GM19239 (cell line): ENCODE measurements around the gene FARSB.

Source experiments
- DNase-seq: peaks from one replicate; pipeline ENCODE4 v3.0.0; 2011; ENCODE audit warnings: low spot score; ENCODE audit not compliant: insufficient read length
- FAIRE-seq: peaks from 2 replicates; lab custom pipeline; 2011; peaks lifted over from hg19 to GRCh38; lab: Jason Lieb, UNC

The FARSB gene

DNA sequence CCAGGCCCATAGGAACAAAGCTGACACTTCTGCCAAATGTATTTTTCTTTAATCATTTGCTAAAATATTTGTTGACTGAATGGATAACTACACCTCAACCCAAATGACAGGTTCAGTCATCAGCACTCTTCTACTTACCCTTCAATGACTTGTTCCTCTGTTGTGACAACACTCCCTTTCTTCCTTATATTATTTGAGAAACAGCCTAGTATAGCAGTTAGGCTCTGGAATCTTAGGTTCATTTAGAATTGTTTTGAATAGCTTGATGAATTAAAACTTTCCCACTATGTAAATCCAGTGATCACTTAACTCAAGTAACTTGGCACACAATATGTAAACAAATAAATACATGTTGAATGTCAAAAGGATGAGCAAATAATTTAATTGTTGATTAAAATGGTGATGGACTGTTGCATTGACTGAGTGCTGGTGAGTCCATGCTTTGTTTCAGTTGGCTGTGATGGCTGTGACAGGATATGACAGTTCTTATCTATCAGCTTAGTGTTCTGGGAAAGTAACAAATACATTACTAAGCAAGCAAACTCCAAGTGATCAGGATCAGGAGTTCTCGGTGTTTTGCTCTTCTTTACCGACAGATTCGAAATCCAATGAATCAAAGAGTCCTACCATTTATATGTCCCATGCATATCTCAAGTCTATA lies 12.7 kb upstream of the FARSB start:
- no peak for FAIRE-seq
- DNase-seq, result no peak

DNA sequence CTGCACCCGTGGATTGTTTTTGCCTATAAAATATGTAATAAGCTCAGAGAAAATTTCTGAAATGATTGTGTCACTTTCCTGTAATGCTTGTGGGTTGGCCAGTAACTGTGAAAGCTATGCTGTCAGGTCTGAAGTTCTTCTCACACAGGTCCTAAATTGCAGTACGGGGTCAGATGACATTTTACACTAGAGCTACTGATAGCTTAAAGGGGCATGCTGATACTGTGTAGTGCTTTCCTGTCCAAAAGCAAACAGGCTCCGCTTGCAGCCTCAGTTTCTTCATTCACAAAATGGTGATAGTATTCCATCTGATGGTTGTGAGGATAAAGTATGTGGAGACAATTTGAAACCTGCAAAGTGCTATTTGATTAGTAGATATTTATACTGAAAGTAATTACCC lies 7.6 kb upstream of the FARSB start:
- FAIRE-seq (no peak), DNase-seq (no peak)

DNA sequence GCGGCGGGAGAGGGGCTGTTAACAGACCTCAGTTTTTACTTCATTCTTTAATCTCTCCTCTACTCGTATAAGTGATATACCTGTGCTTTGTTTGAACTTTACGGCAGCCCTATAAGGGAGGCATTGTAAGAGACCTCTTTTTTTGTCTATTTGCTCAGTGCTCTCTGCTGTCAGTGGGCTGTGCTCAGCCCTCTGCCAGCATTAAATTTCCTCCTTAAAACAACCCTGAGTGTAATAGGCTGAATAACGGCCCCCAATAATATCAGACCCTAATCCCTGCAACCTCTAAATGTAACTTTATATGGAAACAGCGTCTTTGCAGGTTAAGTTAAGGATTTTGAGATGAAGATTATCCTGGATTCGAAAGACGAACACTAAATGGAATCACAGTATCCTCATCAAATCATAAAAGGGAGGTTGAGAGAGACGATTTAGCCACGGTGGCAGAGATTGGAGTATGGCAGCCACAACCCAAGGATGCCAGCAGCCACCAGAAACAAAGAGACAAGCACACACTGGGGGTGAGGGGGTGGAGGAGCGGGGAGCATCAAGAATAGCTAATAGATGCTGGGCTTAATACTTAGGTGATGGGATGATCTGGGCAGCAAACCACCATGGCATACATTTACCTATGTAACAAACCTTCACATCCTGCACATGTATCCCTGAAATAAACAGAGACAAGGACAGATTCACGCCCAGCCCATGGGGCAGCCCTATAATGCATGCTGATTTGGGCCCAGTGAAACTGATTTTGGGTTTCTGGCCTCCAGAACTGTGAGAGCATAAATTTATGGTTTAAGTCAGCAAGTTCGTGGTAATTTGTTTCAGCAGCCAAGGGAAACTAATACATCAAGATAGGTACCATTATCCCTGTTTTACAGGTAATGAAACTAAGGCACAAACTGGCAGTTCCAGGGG lies 894 bp upstream of the FARSB start:
- DNase-seq (no peak), FAIRE-seq (no peak)

DNA sequence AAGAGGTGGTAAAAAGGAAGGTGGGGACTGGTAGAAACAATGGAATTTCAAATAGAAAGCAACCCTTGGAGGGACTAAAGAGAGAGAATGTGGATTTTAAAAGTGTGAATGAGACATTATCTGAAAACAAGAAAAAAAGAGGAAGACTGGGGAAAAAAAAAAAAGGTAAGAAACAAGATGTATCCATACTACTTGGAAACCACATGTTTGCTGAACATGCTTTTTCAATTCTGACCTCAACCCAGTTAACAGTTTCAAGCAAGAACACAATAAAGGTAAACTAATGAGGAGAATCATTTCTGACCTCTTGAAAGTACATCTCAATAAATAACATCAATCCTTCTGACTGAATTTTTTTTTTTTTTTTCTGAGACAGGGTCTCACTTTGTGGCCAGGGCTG lies 2.6 kb downstream of the FARSB start:
- FAIRE-seq, result no peak
- DNase-seq, result no peak

DNA sequence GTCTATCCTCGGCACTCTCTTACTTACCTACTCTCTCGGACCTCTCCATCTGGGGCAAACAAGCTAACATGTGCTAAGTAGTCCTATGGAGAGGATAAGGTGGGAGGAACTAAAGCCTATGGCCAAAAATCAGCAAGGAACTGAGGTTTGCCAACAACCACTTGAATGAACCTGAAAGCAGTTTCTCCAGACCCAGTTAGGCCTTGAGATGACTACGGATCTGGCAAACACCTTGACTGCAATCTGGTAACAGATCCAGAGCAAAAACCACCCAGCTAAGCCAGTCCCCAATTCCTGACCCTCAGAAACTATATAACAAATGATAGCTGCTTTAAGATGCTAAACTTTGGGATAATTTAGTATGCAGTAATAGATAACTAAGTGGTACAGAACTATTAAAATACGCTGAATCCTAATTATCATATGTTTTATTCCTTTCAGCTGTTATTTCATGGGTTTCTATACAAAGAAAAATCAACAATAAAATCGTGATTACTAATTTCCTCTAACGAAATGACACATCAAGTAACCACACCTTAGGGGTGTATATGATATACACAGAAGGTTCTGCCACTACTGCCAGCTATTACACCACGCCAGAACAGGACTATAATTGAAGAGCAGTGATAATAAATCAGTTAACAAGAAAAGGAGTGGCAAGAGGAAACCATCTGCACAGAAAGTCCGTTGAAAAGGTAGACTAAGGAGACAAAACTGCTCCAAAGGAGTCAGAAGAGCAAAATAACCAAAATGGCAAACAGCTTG lies 3.2 kb downstream of the FARSB start:
- FAIRE-seq (no peak), DNase-seq (no peak)

DNA sequence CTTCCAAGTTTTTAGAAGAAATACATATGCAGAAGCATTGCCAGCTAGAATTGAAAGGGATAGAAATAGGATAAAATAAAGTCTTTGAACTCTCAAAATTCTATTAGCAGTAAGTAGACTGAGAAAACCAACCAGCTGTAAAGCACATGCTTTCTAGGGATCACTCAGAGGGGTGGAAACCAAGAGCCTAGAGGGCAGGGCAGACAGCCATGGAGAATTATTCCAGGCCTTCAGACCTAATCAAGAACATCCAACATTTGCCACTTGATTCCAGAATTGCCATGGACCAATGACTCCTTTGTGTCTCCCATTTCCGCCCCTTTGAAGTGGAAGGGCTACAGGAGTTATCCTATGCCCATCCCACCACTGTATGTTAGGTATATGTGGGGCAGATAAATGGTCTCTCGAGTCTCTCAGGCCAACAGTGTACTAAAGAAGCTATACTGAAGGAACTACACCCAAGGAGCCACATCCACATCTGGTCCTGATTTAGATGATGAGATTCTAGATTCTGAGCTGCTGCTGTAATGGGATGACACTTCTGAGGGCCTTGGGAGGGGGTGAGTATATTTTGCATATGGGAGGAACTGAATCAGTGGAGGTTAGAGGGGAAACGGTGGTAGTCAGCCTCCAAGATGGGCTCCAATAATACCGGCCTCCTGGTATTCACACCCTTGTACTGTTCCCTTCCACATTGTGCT lies 4.0 kb downstream of the FARSB start:
- no peak for FAIRE-seq
- no peak for DNase-seq

DNA sequence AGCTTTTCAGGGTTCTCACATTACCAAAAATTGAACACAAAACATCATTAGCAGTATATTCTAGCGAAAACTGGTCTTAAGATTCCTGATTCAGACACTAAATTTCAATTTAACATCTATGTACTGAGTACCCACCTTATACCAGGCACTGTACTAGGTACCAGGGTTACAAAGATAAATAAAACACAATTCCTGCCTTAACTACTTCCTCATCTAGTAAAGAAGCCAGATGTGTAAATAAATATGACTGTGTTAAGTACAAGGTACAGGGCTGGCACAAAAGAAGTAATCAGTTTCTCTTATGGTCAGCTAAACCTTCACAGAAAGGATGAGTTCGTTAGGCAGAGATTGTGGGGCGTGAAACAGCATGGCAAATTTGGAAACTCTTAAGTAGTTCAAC lies 6.1 kb downstream of the FARSB start:
- DNase-seq (no peak), FAIRE-seq (no peak)

DNA sequence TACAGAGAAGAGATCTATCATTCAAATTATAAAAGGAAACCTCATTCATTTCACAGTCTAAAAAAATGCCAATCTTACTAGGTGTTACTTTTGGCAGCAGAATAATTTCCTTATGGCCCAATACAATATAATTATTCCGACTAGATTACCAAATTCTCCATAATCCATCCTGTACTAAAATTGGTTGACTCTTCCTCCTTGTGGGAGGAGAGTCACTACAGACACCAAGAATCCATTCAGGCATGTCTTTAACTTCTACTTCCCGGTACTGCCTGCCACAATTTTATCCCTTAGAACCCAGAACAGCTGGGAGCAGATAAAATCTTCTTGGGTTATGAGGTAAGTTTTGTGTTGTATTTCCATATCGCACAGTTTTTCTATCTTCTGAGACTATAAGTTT lies 9.9 kb downstream of the FARSB start:
- no peak for DNase-seq
- no peak for FAIRE-seq

DNA sequence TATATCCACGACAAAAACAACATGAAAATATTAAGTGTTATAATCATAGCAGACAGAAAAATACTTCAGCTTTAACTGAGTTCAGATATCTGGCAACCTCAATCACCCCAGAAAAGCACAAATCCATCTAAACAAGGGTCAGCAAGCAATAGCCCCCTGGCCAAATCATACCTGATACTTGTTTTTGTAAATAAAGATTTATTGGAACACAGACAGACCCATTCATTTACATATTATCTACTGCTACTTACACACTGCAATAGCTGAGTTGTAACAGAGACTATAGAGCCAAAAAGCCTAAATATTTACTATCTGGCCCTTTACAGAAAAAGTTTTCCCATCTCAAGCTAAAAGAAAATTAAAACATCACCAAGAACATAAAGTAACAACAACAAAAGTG lies 12.8 kb downstream of the FARSB start:
- DNase-seq, result no peak
- FAIRE-seq, result no peak

DNA sequence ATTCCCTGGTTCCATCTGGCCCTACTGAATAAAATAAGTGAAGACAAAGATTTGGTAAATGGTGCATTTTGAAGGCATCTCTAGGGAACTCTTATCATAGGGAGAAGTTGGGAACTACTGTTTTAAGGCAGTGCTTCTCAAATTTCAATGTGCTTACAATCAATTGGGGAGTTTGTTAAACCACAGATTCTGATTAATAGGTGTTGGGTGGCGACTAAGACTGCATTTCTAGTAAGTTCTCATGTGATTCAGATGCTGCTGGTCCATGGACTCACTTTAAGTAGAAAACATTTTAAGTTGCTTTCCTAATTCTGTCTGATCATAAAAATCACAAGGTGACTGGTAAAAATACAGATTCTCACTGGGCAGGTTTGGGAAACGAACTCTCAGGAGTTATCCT lies 14.6 kb downstream of the FARSB start:
- no peak for FAIRE-seq
- no peak for DNase-seq

DNA sequence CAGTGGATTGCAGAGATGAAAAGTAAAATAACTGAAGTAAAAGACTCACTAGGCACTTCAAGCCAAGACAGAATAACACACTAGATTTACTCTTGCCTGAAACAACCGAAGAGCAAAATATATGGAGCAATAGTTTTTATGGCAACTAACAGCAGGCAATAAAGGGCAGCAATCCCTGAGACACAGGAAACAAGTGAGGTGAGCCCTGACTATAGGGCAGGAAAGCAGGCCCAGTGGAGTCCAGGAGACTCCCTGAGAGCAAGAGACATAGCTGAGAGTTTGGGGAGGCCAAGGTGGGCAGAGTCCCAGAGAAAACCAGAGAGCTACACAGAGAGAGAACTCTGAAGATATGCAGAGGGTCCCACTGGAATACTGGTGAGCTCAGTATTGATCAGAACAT lies 18.8 kb downstream of the FARSB start:
- no peak for FAIRE-seq
- DNase-seq, result no peak

DNA sequence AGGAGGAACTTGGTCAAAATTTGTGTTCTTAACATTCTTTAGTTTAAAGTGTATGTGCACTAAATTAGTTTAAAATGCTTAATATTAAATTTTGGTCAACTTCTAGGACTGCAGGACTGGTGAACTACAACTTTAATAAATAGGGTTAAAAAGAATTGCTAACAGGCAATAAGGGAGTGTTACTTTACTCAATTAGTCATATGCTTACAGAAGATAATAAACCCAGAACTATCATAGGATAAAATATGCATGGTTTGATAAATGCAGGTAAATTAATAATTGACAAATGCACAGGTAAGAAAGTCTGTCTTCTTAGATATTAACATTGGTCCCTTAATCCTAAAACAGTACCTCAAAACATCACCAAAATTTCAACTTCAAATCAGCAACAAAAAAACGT lies 20.6 kb downstream of the FARSB start:
- DNase-seq (no peak), FAIRE-seq (no peak)

DNA sequence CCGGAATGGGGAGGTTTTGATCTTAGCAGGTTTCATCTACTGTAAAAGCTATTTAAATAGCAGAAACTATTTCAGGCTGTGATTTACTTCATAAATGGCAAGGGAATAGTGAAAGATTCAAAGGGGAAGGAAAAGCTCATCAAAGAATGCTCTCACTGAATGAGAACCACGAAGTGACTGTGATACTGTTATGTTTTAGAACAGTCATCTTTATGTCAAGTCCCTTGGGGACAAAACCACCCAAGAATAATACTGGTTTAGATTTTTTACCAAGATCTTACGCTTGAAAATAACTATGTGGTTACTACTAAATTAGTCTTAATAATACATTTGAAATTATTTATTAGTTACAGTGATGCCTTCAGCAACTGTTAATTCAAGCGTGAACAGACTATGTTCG lies 28.1 kb downstream of the FARSB start:
- FAIRE-seq, result no peak

DNA sequence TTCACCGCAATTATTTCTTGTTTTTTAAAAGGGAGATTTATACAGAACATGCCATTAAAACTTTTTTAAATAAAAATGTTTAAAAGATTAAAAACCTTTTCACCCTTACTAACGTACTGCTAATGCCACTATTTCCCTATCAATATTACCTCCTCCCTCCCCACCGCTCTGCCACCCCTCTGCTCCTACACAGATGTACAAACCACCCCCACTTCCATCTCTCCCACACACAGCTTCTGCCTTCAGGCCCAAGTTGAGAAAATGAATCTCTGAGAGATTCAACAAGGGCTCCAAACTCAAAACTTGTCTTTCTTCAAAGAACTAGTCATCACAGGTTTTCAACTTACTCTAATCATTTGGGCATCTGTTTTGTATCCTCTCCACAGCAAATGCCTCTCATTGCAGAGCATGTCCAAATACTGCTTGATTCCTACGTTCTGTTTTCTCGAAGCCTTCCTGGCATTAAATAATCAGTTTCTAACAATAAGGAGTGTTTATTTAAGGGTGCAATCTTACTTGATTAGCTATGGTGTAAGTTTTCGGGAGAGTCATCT lies 32.1 kb downstream of the FARSB start:
- FAIRE-seq (no peak), DNase-seq (no peak)

More for the DNA sequence above, 28.1 kb downstream of the FARSB start:
- DNase-seq, result no peak

DNA sequence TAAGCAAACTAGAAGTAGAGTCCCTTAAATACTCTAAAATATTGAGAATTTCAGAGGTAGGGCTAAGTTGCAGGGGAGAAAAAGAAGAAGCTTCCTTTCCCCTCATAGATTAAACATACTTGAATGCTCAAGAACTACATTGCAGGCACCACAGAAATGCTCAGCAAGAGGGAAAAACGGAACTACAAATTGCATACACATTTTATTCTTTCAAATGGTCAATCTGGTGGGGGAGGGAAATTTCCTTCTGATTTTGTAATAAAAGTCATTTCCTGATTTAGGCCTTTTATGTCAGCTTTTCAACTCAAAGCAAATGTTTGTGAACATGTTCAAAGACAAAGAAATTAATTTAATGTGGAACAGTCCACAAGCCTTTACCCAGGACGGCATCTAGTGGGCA lies 33.0 kb downstream of the FARSB start:
- DNase-seq (no peak), FAIRE-seq (no peak)

DNA sequence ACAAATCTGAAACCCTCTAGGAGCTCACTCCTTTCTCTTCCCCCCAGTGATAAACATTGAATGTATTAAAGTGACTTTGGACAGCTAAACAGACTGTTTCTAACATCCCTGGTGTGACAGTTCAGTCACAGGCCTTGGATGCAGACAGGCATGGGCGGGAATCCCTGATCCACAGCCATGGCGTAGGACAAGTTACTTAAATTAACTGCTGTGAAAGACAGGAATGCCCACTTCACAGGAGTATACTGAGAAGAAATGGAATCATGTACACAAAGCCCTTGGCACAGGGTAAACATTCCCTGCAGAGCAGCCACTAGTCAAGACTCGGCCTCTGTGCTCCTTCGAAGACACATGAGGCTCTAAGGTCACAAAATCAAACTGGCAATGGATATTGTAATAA lies 34.0 kb downstream of the FARSB start:
- FAIRE-seq, result no peak
- DNase-seq, result no peak

DNA sequence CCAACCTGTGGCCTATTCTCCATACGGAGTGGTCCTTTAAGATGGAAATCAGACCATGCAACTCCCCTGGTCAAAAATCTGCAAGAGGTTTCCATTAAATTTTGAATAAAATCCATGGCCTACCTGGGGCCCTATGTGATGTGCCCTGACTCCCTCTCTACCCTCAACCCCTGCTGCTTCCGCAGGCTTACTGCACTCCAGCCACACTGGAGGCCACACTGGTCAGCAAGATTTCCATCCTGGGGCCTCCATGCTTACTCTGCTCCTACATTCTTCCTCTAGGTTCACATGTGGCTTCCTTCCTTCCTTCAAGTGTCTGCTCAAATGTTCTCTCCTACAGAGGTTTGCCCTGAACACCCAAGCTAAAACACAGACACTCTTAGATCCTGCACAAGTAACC lies 40.6 kb downstream of the FARSB start:
- no peak for DNase-seq
- no peak for FAIRE-seq

DNA sequence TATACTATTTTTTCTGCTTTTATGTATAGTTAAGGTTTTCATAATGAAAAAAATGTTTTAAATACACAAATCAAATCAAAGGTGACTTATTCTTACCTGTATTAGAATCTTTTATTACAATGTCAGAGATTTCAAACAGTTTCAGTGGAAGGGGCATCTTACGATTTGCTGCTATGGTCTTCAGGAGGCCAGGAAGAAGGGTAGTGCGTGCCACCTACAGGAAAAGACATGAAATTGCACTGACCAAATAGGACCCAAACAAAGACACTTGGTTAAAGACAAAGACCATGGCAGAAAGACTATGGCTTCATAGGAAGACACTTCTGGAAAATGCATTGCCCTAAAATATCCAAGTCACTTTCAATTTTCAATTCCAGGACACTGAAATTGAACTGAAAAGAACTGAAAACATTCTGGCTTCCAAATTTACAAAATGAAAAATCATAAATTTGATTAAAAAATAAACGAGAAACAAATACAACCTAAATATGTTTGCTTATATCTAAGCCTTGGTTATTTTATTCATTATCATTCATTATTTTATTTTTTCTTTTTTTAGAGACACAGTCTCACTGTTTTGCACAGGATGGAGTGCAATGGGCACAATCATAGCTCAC lies 42.1 kb downstream of the FARSB start:
- FAIRE-seq, result peak; percentile 98

DNA sequence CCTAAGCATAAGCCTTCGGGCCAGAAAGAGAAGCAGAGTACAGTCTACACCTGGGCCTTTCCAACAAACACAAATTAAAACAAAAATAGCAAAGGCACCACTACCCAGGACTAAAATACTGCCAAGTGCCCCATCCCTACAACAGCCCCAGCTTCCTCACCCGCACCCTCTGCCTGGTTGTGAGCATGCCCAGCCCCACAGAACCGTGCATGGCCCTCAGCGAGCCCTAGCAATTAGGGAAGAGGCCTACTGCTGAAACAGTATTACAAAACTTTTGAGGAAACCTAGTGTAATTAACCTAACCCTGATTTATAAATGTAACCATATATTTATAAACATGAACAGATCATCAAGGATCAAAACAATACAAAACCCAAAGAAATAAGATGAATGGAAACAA lies 44.2 kb downstream of the FARSB start:
- DNase-seq (no peak), FAIRE-seq (no peak)

More for the DNA sequence above, 42.1 kb downstream of the FARSB start:
- peak; percentile 36 for DNase-seq

DNA sequence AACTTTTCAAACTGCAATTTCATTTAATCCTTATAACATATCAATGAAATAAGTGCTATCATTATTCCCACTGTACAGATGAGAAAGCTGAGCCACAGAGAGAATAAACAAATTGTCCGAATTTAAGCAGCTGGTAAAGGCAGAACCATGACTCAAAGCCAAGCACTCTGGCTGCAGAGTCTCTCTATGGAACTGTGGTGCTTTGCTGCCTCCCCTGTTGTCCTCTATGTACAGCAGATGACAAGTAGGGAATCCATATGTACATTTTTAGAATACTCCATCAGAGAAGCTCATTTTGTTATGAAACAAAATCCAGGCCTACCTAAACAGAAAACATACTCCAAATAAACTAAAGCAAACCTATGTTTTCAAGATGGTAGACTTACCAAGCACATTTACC lies 45.1 kb downstream of the FARSB start:
- DNase-seq, result no peak

More for the DNA sequence above, 45.1 kb downstream of the FARSB start:
- FAIRE-seq, result no peak
